GM19467 (cell line): ENCODE results near the gene CNFN.

Source experiments
- ATAC-seq: cut with Tn5 transposase; IDR thresholded peaks from one replicate; pipeline ENCODE4 v1.9.1; 2021; ENCODE audit warnings: mild to moderate bottlenecking, moderate library complexity; ENCODE audit not compliant: unreplicated experiment

The CNFN gene

GRCh38 chr19:42410371-42410770 lies 20.3 kb upstream of the CNFN start:
- ATAC-seq: no peak

- ATAC-seq: no peak
These were observed 19.4 kb upstream of the CNFN start for GRCh38 chr19:42409477-42409876.

GRCh38 chr19:42407816-42408175 lies 17.7 kb upstream of the CNFN start:
- ATAC-seq: no peak

GRCh38 chr19:42407085-42407815 lies 17.2 kb upstream of the CNFN start:
- ATAC-seq: no peak

GRCh38 chr19:42406111-42406510 lies 16.0 kb upstream of the CNFN start:
- no peak for ATAC-seq

- ATAC-seq: no peak
These were observed 13.5 kb upstream of the CNFN start for GRCh38 chr19:42403586-42403985.

- ATAC-seq: no peak
These were observed 12.4 kb upstream of the CNFN start for GRCh38 chr19:42402376-42403116.

- ATAC-seq: no peak
These were observed 11.5 kb upstream of the CNFN start for GRCh38 chr19:42401365-42402303.

- ATAC-seq: no peak
These were observed 10.3 kb upstream of the CNFN start for GRCh38 chr19:42400404-42400803.

GRCh38 chr19:42397263-42398166 lies 7.4 kb upstream of the CNFN start:
- no peak for ATAC-seq

GRCh38 chr19:42396381-42397262 lies 6.5 kb upstream of the CNFN start:
- ATAC-seq: peak; percentile 96

- ATAC-seq: no peak
These were observed 4.7 kb upstream of the CNFN start for GRCh38 chr19:42394751-42395150.

GRCh38 chr19:42392165-42392564 lies 2.1 kb upstream of the CNFN start:
- ATAC-seq: no peak

GRCh38 chr19:42388851-42389489 lies 1.1 kb downstream of the CNFN start:
- ATAC-seq: no peak

- ATAC-seq: no peak
These were observed 3.0 kb downstream of the CNFN start for GRCh38 chr19:42386974-42387707.

- no peak for ATAC-seq
These were observed 9.9 kb downstream of the CNFN start for GRCh38 chr19:42380155-42380554.

- ATAC-seq: no peak
These were observed 11.6 kb downstream of the CNFN start for GRCh38 chr19:42378225-42379215.
